ENCODE measurements around the gene ROM1.

Gene ROM1

DNA sequence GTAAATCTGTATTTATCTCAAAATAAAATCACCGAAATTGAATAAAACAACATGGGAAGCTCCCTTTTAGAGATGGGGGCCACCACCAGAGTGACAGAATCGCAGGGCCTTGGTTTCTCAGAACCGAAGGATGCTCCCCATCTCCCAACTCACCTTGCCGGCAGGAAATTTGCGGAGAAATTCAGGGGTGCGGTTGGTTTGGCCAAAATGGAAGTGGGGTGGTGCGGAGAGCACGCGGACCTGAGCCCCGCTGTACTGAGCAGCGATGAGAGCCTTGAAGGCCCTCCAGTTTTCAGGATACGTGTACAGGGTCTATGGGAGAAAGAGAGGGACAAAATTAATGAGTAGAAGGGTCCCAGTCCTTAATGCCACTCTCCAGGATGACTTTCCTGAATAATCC lies 40.6 kb upstream of the ROM1 start:
- TF ChIP-seq, protein P1, sequence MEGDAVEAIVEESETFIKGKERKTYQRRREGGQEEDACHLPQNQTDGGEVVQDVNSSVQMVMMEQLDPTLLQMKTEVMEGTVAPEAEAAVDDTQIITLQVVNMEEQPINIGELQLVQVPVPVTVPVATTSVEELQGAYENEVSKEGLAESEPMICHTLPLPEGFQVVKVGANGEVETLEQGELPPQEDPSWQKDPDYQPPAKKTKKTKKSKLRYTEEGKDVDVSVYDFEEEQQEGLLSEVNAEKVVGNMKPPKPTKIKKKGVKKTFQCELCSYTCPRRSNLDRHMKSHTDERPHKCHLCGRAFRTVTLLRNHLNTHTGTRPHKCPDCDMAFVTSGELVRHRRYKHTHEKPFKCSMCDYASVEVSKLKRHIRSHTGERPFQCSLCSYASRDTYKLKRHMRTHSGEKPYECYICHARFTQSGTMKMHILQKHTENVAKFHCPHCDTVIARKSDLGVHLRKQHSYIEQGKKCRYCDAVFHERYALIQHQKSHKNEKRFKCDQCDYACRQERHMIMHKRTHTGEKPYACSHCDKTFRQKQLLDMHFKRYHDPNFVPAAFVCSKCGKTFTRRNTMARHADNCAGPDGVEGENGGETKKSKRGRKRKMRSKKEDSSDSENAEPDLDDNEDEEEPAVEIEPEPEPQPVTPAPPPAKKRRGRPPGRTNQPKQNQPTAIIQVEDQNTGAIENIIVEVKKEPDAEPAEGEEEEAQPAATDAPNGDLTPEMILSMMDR (conservative IDR thresholded peaks at IDR 0.05; ENCODE audit: control insufficient read depth, insufficient read depth, low read depth, low read length): no peak
- no peak for DNase-seq (ENCODE audit: low read depth)
- peak overlapping the region; percentile 84 for H3K4me3 ChIP-seq (ENCODE audit: control insufficient read depth, low read depth, low read length)

DNA sequence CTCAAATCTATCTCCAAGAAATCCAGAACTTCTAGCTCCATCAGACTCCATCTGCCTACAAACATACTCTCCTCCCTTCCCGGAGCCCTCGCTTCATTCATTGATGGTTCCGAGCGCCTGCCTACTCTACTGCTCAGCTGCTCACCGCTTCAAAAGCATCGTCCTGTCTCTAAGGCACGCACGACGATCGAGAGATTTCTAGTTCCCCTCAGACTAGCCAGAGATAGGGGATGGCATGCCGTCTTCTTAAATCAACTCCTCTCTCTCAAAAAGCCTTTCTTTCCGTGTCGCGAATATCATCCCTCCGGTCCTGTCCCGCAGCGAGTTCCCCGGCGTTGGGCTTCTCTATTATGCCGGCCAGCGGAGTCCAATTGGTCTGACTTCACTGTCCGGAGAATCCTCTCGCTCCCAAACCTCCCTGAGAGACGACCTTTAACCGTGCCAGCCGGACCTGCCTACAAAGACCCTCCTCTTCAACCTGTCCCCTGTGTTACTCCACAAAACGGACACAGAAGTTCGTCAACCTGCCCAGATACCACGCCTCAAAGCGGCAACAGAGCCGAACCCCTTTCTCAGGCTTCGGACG lies 40.0 kb upstream of the ROM1 start:
- H3K4me3 ChIP-seq (ENCODE audit: control insufficient read depth, low read depth, low read length): peak overlapping the region; percentile 84
- DNase-seq (ENCODE audit: low read depth): no peak
- TF ChIP-seq, protein P1 (conservative IDR thresholded peaks at IDR 0.05; ENCODE audit: control insufficient read depth, insufficient read depth, low read depth, low read length): no peak

DNA sequence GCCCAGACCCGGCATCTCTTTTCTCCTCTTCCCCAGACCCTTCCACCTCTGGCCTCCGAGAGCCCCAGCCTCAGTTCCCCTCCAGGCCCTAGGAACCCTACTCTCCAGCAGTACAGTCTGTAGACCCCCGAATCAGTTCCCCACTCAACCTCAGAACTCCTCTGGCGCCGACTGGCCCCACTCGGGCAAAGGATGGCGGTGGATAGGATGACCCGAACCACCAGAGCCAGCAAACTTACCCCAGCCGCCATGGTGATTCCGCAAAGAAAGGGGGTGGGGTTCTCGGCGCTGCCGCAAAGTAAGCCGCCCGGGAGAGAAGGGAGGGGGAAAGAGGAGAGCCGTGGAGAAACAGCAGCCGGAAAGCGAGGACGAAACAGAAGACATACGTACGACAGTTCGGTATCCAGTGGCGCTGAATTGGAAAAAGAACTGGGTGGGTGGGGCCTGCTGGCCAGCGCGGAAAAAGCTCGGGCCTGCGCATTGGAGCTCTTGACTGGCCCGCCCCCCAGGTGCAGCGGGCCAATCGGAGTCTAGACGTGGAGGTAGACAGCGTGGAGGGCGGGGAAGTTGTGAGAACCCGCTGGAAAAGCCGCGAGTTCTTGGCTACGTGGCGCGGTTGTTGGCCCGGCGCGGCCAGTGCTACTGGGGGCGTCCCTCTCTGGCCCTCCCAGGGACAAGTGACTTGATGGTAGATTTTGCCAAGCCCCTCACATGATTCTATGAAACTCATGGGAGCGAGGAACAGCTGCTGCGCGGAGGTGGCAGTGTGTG lies 39.3 kb upstream of the ROM1 start, which contains the start of gene EEF1G:
EEF1G (minus strand) TSS at position 300 of the 771 bp plus-strand sequence; CDS start at position 251, 49 bp downstream.
- peak within 1 kb of the TSS; percentile 84 for H3K4me3 ChIP-seq (ENCODE audit: control insufficient read depth, low read depth, low read length)
- TF ChIP-seq, protein P1 (conservative IDR thresholded peaks at IDR 0.05; ENCODE audit: control insufficient read depth, insufficient read depth, low read depth, low read length): no peak
- DNase-seq (ENCODE audit: low read depth): peak; percentile 100

DNA sequence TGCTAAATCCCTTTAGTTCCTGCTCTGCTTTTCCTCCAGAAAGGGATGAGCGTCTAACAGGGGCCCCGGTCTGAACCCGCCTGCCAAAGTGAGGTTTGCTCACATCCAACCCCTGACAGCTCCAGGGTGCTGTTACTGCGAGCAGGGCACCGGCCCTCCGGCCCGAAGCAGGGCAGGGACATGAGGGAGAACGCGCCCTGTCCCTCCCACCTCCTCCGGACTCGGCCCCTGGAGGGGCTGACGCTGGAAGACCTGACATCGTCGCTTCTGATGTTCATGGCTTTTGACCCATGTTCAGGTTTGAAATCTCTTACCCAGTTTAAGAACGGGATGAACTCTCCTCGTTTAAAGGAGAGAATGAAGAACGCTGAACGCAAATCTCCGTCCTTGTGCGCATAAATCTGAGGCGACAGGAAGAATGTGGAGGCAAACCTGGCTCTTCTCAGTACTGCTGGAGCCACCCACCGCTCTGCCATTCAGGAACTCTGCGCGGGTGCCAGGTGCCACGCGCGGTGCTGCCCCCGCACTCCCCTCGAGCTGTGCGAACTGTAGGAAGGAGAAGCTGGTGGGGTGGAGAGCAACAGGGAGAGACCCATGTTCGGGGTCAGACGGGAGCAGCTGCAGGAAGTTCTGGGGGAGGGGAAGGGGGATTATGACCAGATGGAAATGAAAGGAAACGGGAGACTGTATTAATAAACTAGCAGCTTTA lies 38.5 kb upstream of the ROM1 start:
- H3K4me3 ChIP-seq (ENCODE audit: control insufficient read depth, low read depth, low read length): peak overlapping the region; percentile 74
- no peak for DNase-seq (ENCODE audit: low read depth)
- TF ChIP-seq, protein P1 (conservative IDR thresholded peaks at IDR 0.05; ENCODE audit: control insufficient read depth, insufficient read depth, low read depth, low read length): no peak

DNA sequence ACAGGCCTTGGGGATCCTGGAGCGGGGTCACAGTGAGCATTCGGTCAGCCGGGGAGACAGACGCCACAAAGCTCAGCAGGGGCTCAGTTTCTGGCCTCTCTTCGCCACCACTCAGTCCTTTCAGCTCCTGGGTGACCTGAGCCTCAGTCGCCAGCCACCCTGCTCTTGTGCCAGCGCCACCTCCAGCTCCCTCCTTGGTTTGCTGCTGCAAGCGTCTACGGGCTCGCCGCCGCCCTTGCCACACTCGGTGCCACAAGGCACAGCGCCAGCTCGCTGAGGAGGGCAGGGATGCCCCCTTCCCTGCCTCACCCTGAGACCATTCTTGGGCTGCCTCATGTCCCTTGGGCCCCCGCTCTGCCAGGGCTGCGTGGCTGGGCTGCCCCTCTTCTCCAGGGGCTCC lies 37.9 kb upstream of the ROM1 start:
- TF ChIP-seq, protein P1 (conservative IDR thresholded peaks at IDR 0.05; ENCODE audit: control insufficient read depth, insufficient read depth, low read depth, low read length): no peak
- H3K4me3 ChIP-seq (ENCODE audit: control insufficient read depth, low read depth, low read length): peak overlapping the region; percentile 74
- no peak for DNase-seq (ENCODE audit: low read depth)

DNA sequence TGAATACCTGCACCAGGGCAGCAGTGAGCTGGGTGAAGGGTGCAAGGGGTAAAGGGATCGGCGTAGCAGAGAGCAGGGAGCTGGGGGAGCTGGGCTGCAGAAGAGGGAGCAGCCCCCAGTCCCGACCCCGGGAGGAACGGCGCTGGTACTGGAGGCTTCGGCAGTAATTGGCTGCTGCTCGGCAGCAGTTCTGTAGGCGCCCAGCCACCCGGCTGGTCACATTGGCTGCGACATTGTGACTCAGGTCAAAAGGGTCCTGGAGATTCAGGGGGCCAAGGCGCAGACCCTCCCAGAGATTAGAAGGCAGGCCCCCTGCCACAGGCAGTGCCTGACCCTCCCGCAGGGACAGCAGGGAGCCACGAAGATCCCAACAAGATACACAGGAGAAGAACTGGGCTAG lies 37.2 kb upstream of the ROM1 start:
- TF ChIP-seq, protein P1 (conservative IDR thresholded peaks at IDR 0.05; ENCODE audit: control insufficient read depth, insufficient read depth, low read depth, low read length): no peak
- no peak for DNase-seq (ENCODE audit: low read depth)
- peak overlapping the region; percentile 74 for H3K4me3 ChIP-seq (ENCODE audit: control insufficient read depth, low read depth, low read length)

Data from fibroblast of mammary gland (primary cell).